ENCODE data around the gene CCNY.

Gene CCNY

DNA sequence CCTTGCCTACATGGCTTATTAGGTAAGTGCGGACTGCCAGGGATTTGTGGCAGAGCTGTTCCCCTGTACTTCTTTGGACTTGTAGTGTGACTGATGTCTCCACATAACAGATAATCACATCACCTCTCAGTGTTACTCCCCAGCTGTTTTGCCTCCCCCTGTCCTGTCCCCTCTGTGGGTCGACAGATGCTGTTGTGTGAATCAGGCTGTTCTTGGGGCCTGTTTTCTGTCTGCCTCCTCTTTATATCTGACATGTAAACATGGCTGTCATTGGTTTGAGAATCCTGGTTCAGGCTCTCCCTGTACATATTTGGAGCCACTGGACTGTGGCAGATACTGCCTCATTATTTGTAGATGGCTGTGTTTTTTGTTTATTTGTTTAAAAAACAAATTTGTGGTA, 22.7 kb downstream of the CCNY start:
- DNase-seq, result no peak

DNA sequence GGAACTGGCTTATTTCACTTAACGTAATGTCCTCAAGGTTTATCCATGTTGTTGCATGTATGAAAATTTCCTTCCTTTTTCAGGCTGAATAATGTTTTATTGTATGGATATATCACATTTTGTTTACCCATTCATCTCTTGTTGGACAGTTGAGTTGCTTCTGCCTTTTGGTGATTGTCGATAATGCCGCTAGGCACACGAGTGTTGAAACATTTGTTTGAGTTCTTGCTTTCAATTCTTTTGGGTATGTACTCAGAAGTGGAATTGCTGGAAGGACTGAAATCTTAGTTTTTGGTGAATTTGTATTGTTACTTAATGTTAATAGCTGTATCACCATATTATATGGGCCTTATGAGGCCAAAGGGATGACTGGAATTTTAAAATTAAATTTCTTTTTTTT, 23.6 kb downstream of the CCNY start:
- DNase-seq, result no peak

DNA sequence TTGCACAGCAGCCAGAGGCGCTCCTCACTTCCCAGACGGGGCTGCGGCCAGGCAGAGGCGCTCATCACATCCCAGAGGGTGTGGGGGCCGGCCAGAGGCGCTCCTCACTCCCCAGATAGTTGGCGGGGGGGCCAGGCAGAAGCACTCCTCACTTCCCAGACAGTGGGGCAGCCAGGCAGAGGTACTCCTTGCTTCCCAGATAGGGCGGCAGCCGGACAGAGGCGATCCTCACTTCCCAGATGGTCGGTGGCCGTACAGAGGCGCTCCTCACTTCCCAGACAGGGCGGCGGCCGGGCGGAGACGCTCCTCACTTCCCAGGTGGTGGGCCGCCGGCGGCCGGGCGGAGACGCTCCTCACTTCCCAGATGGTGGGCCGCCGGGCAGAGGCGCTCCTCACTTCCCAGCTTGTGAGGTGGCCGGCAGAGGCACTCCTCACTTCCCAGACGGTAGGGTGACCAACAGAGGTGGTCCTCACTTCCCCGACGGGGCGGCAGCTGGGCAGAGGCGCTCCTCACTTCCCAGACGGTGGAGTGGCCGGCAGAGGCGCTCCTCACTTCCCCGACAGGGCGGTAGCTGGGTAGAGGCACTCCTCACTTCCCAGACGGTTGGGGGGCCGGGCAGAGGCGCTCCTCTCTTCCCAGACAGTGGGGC, 26.5 kb downstream of the CCNY start:
- DNase-seq, result no peak

DNA sequence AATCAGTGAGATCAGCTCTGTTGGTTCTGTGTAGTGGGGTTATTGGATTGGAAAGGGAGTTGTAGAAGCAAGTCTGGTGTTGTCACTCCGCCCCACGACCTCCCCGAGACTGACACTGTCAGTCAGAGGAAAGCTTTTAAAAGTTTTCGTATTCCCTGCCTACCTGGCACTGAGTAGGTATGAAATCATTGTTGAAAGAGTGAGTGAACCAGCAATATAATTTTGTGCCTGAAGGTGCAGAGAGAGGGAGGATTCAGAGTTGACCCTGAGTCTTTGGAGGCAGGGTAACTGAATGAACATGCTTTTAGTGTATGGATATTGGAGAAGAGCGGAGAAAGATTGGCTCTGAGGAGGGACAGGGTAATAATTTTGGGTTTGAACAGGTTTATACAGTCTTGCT, 27.3 kb downstream of the CCNY start:
- DNase-seq, result no peak

DNA sequence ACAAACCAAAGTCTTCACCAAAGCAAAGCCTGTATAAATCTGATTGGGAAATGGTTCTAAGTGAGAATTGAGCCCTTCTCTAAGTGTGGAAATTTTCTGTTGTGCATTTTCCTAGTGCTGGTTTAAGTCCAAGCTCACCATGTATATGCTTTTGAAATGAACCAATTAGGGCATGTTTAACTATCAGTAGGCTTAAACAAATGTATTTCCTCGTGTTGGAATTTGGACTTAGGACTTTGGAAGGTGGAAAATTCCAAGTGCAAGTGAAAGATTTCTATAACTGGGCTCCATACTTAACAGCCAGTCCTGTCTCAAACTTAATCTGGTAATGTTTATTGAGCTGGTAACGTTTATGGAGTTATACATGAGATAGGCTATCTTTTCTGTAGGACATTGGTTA, 28.5 kb downstream of the CCNY start:
- no peak for DNase-seq

DNA sequence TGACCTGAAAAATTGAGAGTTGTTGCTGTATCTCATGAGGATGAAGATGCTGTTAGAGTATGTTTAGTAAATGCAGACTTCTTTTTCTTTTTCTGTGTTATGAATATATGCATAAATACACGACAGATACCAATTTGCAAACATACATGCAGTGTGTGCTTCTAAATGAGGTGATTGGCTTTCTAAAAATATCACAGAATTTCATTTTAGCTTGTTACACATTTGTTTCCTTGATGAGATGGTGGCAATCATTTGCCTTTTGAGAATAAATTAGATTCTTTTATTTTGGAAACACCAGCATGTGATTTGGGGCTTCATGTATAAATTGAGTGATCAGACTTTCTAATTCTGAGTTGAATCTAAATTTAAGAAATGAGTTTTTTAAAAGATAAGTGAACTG, 29.7 kb downstream of the CCNY start:
- DNase-seq, result no peak

DNA sequence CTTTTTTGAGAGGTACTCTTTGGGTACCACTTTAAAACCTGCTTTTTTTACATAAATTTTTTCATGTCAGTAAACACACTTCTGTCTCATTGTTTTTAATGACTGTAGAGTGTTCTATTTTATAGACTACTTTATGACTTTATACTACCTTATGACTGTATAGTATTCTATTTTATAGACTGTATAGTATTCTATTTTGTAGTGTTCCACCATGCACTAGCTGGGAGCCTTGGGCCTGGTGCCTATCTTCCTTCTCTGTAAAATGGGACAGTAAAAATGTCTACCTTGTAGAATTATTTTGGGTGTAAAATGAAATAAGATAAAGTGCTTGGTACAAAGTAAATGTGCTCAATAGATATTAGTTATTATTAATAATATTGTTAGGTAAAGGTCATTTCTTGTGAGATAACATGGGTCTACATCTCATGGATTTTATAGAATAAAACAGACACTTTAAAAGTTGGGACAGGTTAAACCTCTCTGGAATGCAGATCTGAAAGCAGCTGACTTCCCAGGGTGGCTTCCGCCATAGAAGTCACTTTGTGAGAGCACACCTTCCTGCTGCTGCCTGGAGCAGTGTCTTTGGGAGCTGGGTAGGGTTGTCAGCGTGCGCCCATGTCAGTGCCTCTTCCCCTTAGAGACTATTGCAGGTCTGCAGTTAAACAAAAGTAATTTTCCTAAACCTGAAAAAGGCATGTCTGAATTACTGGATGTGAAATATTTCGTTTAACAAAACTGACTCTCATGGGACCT, 31.0 kb downstream of the CCNY start:
- no peak for DNase-seq

DNA sequence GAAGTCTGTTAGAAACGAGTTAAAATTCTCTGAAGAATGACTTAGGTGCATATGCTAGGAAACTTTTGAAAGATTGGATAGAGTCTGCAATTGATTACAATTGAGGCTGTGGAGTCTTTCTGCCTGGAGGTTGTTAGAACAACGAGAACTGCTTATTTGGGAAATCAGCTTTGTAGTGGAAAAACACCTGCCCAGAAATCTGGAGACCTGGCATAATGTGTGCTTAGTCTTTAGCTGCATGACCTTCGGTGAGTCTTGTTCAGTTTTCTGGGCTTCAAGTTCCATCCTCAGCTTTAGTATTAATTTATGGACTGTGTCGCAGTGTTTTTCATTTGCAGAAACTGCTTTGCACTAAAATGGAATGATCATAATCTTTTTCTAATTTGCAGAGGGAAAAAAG, 31.7 kb downstream of the CCNY start:
- DNase-seq, result no peak

DNA sequence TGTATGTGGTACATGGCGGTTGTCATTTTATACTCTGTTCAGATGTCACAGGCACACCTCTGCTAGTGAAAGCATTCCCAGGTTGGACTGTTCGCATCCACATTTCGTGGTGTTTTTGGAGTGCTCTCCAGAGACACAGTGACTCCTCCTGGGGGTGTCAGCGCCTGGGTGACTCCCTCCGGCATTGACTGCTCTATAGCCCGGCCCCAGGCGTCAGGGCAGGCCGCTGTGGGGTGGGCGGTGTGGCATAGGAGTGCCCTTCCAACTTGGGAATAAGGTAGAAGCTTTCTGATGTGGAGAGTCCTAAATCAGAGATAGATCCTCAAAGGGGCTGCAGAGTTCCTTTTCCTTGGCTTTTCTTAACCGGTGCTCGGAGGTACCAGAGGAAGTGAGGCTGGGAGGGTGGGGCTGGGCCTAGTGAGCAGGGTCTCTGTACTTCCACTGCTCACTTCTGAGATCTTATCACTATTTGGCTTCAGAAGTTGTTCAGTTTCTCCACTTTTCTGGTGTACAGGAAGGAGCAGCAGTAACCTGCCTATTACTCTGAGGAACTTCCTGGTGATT, 32.3 kb downstream of the CCNY start:
- no peak for DNase-seq

DNA sequence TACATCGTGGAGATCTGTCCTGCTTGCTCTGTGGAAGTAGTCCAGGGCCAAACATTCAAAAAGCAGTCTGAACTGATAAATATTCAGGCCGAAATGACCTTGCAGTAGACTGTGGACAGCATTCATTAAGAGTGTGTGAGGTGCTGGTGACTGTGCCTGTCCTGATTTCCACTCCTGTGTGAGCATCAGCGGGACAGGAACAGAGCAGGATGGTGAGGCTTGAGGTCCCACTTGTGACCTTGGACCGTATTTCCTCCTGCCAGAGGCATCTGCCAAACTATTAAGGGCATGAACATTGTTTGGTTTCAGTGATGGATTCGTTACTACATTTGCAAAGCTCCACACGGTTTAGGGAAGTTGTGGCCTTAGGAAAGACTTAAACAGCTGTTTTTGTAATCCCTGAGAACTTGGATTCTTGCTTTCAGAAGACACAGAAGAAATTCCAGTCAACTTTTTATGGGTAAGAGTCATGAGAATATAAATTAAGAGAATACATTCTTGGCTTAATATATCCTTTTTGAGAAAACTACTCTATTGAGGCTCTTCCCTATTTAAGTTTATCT, 32.8 kb downstream of the CCNY start:
- no peak for DNase-seq

DNA sequence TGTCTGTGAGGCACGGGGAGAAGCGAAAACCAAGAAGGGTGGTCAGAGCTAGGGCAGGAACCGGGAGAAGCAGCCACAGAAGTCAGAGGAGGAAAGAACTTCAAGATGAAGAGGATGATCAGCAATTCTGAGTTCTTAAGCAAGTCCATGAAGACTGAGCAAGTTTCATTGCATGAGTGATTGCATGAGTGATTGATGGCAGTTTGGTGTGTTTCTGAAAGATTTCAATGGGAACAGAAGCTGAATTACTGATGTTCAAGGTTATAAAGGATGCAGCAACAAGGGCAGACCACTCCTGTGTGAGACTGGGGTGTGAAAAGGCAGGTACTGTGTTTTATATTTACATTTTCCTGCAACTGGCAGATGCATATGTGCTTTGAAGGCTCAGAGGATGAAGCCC, 35.4 kb downstream of the CCNY start:
- DNase-seq, result no peak

DNA sequence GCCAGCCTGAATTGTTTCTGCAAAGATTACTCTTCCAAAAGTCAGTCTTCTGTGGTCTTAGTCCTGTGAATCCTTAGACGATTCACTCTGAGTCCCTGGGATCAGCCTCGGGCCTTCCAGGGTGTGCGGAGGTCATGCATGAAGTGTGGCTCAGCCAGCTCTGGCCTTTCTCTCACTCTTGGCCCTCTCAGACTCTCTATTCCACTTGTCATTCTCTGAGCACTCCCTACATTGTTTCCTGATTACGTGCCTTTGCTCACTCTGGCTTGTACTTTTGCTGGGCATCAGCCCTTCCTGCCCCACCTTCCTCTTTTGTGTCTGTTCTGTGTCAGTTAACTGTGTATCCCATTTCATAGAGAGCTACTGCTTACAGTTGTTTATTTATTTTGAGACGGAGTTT, 36.0 kb downstream of the CCNY start:
- no peak for DNase-seq

DNA sequence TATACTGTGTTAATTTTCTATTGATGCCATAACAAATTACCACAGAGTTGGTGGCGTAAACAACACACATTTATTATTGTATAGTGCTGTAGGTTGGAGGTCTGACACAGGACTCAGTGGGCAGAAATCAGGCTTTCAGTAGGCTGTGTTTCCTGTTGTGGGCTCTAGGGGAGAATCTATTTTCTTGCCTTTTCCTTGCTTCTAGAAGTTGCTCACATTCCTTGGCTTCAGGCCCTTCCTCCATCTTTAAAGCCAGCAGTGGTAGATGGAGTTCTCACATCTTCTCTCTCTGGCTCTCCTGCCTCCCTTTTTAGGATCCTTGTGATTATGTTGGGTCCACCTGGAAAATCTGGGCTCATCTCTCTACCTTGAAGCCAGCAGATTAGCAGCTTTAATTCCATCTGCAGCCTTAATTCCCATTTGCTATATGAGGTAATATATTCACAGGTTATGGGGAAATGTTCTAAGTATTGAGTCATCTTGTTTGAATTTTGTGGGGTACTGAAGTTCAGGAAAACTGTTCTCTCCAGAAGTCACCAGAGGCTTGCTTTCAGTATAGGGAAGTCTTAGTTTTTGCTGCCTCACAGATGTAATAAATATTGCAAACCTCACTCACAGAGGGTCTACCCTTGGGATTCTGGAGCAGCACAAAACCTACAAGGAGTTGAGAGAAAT, 38.9 kb downstream of the CCNY start:
- DNase-seq, result no peak

DNA sequence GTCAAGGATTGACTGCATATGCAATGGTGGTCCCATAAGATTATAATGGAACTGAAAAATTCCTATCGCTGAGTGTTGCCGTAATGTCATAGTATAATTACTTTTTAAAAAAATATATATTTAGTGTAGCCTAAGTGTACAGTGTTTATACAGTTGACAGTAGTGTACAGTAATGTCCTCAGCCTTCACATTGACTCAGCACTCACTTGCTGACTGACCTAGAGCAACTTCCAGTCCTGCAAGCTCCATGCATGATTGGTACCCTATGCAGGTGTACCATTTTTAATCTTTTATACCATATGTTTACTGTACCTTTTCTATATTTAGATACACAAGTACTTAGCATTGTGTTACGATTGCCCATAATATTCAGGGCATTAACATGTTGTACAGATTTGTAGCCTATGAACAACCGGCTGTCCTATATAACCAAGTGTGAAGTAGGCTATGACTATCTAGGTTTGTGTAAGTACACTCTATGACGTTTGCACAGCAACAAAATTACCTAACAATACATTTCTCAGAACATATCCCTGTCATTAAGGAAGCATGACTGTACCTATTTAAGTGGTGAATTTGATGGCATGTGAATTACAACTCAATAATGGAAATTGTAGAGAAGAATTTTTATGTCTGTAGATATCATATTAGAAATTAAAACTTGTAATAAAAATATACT, 40.9 kb downstream of the CCNY start:
- no peak for DNase-seq

DNA sequence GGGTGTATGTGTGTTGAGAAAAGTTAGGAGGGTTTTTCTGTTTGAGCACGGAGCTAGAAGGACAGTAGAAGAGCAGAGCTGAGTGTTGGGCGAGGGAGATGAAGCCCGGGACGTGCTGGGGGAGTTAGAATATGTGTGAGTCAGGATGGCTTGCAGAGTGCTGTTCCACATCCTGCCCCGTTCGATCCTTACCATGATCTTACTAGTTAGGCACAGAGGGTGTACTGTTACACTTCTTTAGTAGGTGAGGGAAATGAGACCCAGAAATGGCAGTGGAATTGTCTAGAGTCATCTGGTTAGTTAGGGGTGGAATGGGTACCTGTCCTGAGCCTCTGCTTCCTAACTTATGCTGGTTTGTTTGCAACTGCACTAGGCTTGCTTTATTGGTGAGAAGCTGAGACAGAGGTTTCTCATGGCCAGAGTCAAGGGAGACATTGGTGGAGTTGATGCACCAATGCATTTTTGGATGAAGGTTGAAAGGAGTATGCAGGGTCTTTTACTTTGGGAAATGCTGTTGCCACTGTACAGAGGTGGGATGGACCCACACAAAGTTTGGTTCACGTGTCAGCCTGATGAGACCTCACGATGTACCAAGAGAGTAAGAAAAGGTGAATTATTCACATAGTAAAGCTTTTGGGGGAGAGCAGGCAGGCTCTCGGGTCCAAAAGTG, 42.4 kb downstream of the CCNY start:
- no peak for DNase-seq

DNA sequence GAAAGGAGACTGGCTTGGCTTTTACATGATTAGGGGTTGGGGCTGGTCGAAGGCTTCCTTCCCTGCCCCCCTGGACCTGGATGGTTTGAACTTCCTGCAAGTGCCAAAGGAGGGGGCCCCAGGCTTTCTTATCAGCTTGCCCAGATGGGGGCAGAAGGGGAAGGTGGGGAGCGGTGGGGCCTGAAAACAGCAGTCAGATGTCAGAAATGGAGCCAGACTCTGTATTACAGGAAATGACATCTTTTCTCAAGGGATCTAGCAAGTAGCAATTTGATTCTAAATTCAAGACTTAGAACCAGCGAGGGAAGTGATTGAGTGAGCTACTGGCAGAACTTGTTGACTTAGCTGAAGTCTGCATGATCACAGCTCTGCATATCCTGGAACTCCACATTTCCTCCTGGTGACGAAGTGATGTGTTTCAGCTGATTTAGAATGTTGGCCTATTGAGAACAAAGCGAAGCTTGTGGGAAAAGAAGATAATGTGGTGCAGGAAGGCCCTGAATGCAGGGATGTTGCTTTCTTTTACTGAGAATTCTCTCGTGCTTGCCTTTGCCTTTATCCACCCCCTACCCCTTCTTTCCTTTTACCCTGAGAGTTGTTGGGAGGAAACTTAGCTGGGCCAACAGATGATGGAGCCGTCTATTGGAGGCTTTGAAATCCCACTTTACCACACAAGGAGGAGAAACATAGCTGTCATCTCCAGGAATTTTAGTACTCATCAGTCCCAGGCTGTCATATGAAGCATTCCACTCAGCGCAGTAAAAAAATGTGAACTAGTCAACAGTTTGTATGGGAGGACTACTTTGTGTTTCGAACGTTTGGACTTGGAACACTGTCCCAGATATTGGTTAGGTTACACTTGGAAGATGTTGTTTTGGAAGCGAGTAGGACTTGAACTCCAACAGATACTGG, 43.2 kb downstream of the CCNY start:
- no peak for DNase-seq

DNA sequence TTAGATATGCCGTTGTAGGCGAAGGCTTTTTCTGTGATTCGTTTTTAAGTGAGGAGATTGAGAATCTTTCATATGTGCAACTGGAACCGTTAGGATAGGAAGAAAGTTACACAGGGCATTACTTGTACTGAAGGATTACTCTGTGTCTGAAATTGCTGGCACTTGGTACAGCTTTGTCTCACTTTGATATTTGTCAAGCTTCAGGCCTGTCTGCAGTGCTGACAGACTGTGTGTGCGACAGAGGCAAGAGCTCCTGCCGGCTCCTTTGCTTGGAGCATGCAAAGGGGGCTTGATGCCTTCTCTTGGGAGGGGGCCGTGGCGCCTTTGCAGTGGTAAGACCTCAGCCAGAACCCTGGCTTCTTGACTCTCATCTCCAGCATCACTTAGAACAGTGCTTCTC, 45.8 kb downstream of the CCNY start:
- DNase-seq, result no peak

DNA sequence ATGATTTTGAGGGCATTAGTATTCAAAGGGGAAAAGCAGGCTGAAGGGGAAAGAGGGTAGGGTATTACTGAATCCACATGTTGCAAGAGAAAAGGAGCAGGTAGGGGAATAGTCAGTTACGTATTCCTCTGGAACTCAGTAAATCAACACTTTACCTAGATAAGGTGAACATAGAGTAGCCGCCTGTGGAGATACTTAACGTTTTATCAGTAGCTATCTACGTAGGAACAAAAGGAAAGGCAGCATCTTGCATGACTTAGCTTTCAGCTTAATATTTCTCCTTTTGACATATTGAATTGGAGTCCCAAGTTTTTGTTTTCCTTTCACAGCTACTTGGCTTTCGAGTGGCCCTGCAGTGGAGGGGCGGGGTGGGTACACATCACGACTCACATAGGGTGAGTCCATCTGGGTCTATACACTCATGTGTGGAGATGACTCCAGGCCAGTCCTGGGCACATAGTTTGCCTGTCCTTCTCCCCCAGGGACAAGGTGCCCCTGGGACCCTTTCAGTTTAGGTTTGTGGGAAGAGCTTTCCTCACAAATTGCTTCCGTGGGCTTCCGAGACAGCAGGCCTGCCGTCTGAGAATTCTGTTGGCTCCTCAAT, 48.1 kb downstream of the CCNY start:
- DNase-seq, result no peak

DNA sequence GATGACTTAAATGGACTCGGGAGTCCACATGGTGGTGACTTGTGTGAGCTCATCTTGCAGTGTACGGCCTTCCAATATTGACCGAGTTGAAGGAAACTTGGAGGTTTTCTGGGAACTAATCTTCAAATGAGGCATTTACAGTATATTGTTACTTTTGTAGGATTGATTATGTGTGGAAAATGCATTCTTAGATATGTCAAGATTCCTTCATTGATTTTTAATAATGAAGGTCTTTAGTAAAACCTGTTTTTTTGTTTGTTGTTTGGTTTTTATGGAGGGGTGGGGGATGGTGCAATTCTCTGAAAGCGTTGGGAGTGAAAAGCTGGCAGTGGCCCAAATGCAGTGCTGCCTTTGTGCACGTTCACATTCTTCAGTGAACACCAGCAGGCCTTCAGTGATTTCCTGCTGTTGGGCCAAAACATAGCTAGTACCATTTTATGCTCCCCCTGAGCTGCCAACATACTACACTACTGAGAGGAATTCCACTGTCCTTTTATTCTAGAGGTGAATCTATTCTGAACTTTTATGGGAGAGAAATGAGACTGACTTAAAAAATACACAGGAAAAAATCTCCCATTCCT, 50.4 kb downstream of the CCNY start:
- DNase-seq, result no peak

DNA sequence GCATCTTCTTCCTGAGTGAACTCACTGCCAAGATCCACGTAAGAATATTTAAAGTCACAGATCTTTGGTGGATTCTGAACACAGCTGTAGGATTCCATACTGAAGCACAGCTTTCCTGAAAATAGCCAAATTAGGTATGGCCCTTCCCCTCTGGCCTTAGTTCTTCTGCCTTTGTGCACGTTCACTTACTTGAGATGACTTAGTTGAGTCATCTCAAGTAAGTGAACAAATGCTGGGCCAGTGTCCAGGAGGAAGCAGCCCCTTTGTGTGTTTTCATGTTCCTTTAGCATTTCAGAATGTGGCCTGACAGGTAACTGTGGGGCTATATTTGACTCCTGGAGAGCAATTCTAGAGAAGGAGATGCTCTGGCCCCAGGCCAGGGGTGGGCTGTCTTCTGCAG, 51.5 kb downstream of the CCNY start:
- DNase-seq, result no peak

DNA sequence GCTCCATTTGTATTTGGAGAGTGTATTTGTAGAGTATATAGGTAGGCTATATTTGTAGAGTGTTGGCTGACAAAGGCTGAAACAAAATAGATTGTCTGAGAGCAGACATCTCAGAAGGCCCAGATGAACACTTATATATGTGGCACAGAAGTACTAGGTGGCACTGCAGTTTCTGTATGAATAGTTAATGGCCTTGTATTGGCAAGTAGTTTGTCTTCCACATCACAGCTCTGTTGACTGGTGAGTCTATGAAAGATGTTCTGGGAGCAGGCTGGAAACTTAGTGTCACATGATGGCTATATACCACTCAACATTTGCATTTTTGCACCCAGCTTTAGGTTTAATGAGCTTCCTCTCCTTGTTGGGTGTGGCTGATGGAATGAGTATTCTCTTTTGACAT, 51.9 kb downstream of the CCNY start:
- no peak for DNase-seq
